NCI-H2227 treated with DMSO at 0.1 percent for 48 hours (cell line): ENCODE results near the gene ICAM1.

ENCODE experiments used
- DNase-seq: peaks from one replicate; lab custom pipeline; 2025; lab: John Stamatoyannopoulos, UW

Gene ICAM1

GRCh38 chr19:10243606-10244005 is 27.3 kb upstream of the ICAM1 start:
- no peak for DNase-seq

- no peak for DNase-seq
Observed at GRCh38 chr19:10245189-10245939, 25.6 kb upstream of the ICAM1 start.

GRCh38 chr19:10246511-10246910 is 24.4 kb upstream of the ICAM1 start:
- DNase-seq, result no peak

- peak; percentile 93 for DNase-seq
Observed at GRCh38 chr19:10251792-10252694, 18.9 kb upstream of the ICAM1 start, which contains the start of gene MRPL4. Gene MRPL4 (plus strand): TSS chr19:10252214. CDS start chr19:10252254, 40 bp downstream.

GRCh38 chr19:10252707-10253106 is 18.2 kb upstream of the ICAM1 start:
- no peak for DNase-seq

- DNase-seq, result no peak
Observed at GRCh38 chr19:10254244-10254643, 16.7 kb upstream of the ICAM1 start.

GRCh38 chr19:10255358-10255757 is 15.6 kb upstream of the ICAM1 start:
- DNase-seq, result no peak

GRCh38 chr19:10256551-10256950 is 14.4 kb upstream of the ICAM1 start:
- no peak for DNase-seq

GRCh38 chr19:10256970-10257615 is 13.8 kb upstream of the ICAM1 start:
- no peak for DNase-seq

GRCh38 chr19:10258080-10258710 is 12.7 kb upstream of the ICAM1 start:
- no peak for DNase-seq

- peak; percentile 78 for DNase-seq
Observed at GRCh38 chr19:10259162-10259905, 11.6 kb upstream of the ICAM1 start.

GRCh38 chr19:10260141-10260584 is 10.8 kb upstream of the ICAM1 start:
- no peak for DNase-seq

GRCh38 chr19:10262771-10263170 is 8.1 kb upstream of the ICAM1 start:
- no peak for DNase-seq

- DNase-seq, result no peak
Observed at GRCh38 chr19:10266706-10267105, 4.2 kb upstream of the ICAM1 start.

GRCh38 chr19:10268071-10268470 is 2.8 kb upstream of the ICAM1 start:
- no peak for DNase-seq

- DNase-seq, result peak; percentile 35
Observed at GRCh38 chr19:10269333-10270179, 1.4 kb upstream of the ICAM1 start.

- no peak for DNase-seq
Observed at GRCh38 chr19:10270180-10270615, 722 bp upstream of the ICAM1 start.

GRCh38 chr19:10271543-10272086 is 695 bp downstream of the ICAM1 start:
- no peak for DNase-seq

GRCh38 chr19:10274589-10274988 is 3.7 kb downstream of the ICAM1 start:
- DNase-seq, result no peak
